Measurements from ENCODE around the gene SLC15A1. TPM values are rescaled to one million over a fixed set of nuclear protein-coding genes. Genes with fewer than 3 reads are reported as not detected.

The SLC15A1 gene
- total RNA-seq, 2 donors from 2014 or later, result 2.4 to 38.5 TPM

DNA sequence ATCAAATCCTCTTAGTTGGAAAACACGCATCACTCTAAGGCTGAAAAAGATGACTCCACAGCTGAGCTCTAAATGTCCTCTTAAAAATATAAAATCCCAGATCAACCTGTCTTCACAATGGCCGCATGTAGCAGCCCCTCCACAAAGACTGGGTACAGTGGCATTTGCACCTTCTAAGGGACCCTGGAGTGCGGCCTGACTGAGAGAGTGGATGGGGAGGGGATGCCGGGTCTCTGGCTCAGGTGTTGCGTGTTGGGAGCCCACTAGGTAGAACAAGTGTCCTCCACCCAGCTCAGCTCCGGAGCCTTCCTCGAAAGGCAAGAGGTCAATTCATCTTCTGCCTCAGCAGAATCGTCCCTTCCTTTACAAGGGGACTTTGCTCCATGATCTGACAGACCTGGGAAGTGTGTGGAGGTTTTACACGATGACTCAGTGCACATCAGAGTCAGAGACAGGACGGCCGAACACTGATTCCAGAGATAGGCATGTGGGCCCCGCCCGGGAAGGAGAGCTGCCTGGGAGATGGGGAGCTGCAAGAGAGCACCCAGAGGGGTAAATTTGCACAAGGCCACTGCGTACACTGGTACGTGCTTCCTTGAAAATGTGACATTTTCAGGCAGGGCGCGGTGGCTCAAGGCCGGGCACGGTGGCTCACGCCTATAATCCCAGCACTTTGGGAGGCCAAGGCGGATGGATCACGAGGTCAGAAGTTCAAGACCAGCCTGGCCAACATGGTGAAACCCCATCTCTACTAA lies 23.5 kb upstream of the SLC15A1 start:
- H3K9ac ChIP-seq (ENCODE audit: low read depth in 2 of 2, low read length in 2 of 2), result no peak overlapping the region
- TF ChIP-seq, protein P1, sequence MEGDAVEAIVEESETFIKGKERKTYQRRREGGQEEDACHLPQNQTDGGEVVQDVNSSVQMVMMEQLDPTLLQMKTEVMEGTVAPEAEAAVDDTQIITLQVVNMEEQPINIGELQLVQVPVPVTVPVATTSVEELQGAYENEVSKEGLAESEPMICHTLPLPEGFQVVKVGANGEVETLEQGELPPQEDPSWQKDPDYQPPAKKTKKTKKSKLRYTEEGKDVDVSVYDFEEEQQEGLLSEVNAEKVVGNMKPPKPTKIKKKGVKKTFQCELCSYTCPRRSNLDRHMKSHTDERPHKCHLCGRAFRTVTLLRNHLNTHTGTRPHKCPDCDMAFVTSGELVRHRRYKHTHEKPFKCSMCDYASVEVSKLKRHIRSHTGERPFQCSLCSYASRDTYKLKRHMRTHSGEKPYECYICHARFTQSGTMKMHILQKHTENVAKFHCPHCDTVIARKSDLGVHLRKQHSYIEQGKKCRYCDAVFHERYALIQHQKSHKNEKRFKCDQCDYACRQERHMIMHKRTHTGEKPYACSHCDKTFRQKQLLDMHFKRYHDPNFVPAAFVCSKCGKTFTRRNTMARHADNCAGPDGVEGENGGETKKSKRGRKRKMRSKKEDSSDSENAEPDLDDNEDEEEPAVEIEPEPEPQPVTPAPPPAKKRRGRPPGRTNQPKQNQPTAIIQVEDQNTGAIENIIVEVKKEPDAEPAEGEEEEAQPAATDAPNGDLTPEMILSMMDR (IDR thresholded peaks at IDR 0.05), result no peak
- H3K36me3 ChIP-seq, result no peaks in the 10 kb centered on the region
- intact Hi-C loops (cut with DNase I), result no loop called here
- H3K9me3 ChIP-seq, result no peaks in the 10 kb centered on the region
- H3K4me3 ChIP-seq, result no peak overlapping the region
- H3K27ac ChIP-seq, result no peak overlapping the region
- H3K27me3 ChIP-seq, result no peaks in the 10 kb centered on the region
- H3K4me1 ChIP-seq, result no peaks in the 10 kb centered on the region
- DNase-seq, result peak; percentile 86

DNA sequence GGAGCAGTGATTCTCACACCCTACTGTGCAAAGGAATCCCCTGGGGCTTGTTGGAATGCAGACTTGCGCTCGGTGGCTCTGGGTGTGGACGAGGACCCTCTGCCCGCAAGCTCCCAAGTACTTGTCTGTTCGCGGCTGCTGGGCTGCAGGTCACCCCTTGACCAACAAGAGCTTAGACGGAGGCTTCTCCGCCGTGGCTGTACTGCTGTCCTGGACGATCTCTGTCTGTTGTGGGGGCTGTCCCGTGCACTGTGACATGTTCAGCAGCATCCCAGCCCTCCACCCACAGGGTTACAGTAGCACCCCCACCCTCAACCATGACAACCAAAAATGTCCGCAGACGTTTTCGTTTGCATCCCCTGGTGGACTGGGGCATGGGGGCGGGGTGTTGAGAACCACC lies 22.9 kb upstream of the SLC15A1 start:
- intact Hi-C loops (cut with DNase I), result no loop called here
- Histone ChIP-seq H3K4me1 (no peaks in the 10 kb centered on the region), H3K9me3 (no peaks in the 10 kb centered on the region), H3K4me3 (no peak overlapping the region), H3K27me3 (no peaks in the 10 kb centered on the region), H3K27ac (no peak overlapping the region), H3K36me3 (no peaks in the 10 kb centered on the region), H3K9ac (ENCODE audit: low read depth in 2 of 2, low read length in 2 of 2) (no peak overlapping the region)
- TF ChIP-seq, protein P1 (IDR thresholded peaks at IDR 0.05), result no peak
- DNase-seq, result no peak

DNA sequence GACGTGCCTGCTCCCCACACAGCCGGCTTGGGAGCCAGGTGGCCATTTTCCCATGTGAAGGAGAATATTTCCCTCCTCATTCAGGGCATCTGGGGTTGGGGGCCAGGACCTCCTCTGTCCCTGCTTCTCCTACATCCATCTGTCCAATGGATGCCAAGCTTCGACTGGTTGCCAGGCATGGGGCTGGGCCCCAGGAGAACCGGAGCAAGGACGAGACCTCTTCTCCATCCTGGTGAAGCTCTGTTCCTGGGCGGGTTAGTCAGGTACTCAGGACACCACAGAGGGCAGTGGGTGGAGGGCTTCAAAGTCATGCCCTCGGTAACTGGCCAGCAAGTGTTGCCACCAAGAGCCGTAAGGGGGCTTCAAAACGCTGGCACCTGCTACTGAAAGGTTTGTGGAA lies 22.3 kb upstream of the SLC15A1 start:
- no peak overlapping the region for H3K27ac ChIP-seq
- no peaks in the 10 kb centered on the region for H3K4me1 ChIP-seq

DNA sequence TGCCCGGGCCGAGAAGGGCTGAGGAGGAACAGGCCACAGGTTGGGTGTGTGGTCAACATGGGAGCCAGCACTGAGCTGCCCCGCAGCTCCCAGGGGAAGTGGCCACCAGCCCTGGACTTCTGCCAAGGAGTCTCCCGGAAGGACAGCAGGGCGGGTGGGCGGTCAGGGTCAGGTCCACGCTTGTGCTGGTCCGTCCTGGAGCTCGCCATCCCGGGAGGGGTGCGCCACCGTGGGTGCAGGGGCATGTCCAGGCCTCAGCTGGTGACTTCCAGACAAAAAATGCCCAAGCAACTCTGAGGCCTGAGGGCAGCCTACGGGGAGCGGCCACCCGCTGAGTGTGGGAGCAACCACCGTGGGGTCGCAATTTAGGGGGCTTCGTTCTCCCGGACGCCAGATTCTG lies 21.4 kb upstream of the SLC15A1 start:
- Histone ChIP-seq H3K4me3 (no peak overlapping the region), H3K27me3 (no peaks in the 10 kb centered on the region), H3K9me3 (no peaks in the 10 kb centered on the region), H3K36me3 (no peaks in the 10 kb centered on the region), H3K9ac (ENCODE audit: low read depth in 2 of 2, low read length in 2 of 2) (no peak overlapping the region), H3K27ac (no peak overlapping the region), H3K4me1 (no peaks in the 10 kb centered on the region)
- intact Hi-C loops (cut with DNase I), result no loop called here
- TF ChIP-seq, protein P1 (IDR thresholded peaks at IDR 0.05), result no peak
- DNase-seq, result no peak

More for the DNA sequence above, 22.3 kb upstream of the SLC15A1 start:
- Histone ChIP-seq H3K9ac (ENCODE audit: low read depth in 2 of 2, low read length in 2 of 2) (no peak overlapping the region), H3K4me3 (no peak overlapping the region), H3K9me3 (no peaks in the 10 kb centered on the region), H3K27me3 (no peaks in the 10 kb centered on the region), H3K36me3 (no peaks in the 10 kb centered on the region)
- TF ChIP-seq, protein P1 (IDR thresholded peaks at IDR 0.05), result no peak
- no peak for DNase-seq
- intact Hi-C loops (cut with DNase I), result no loop called here

DNA sequence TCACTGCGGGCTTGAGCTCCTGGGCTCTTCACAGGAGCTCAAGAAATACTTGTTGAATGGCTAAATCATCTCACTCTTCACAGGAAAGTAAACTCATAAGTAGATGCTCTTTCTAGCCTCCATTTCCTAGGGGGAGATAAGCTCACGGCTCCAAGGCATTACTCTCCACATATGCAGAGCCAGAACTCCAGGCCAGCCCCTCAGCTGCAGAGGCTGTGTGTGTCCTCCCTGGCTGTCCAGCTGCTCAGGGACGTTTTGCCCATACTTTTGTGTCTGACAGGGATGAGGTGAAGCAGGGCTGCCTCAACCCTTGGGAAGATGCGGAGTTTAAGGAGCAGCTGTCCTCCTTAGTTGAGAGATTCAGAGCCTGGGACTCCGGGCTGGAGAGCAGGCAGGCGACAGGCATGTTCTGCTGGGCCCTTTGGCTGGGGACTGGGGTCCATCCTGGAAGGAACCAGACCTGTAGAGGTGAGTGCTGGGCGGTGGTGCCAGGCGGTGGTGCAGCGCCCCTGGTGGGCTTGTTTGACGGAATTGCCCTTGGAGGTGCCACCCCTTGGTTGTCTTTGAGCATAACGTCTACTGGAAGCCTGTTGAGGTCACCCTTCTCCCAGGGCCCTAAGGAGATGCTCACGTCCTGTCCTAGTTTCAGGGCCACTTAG lies 20.5 kb upstream of the SLC15A1 start:
- no peak for DNase-seq
- no peaks in the 10 kb centered on the region for H3K36me3 ChIP-seq
- no peak overlapping the region for H3K9ac ChIP-seq (ENCODE audit: low read depth in 2 of 2, low read length in 2 of 2)
- no peak overlapping the region for H3K4me3 ChIP-seq
- H3K4me1 ChIP-seq, result no peaks in the 10 kb centered on the region
- H3K27ac ChIP-seq, result no peak overlapping the region
- intact Hi-C loops (cut with DNase I), result no loop called here
- TF ChIP-seq, protein P1 (IDR thresholded peaks at IDR 0.05), result no peak
- H3K27me3 ChIP-seq, result no peaks in the 10 kb centered on the region
- H3K9me3 ChIP-seq, result no peaks in the 10 kb centered on the region

Data from colonic mucosa (tissue), 4 donors.